Measurements from ENCODE around the gene SLC50A1.
A peak's percentile ranks its signal among the peaks of the same experiment; 100 is the strongest.

SLC50A1 gene

GRCh38 chr1:155092131-155092530 is 43.5 kb upstream of the SLC50A1 start:
- 0 out of 2 replicates have a peak, but pooled peaks have one; percentile 15 for TF ChIP-seq TAF1 (IDR thresholded peaks at IDR 0.05; ENCODE audit: low read depth)
- TF ChIP-seq ZBTB7A (IDR thresholded peaks at IDR 0.05; ENCODE audit: low read depth): no peak

- TF ChIP-seq TEAD4 (IDR thresholded peaks at IDR 0.05) (no peak), EP300 (IDR thresholded peaks at IDR 0.05; ENCODE audit: borderline replicate concordance) (no peak), ZBTB7A (IDR thresholded peaks at IDR 0.05; ENCODE audit: low read depth) (no peak), FOXM1 (IDR thresholded peaks at IDR 0.05; ENCODE audit: borderline replicate concordance, low read depth) (no peak), CEBPB (IDR thresholded peaks at IDR 0.05) (no peak), TCF12 (IDR thresholded peaks at IDR 0.05; ENCODE audit: low read depth) (no peak), NFIC (IDR thresholded peaks at IDR 0.05) (no peak), RAD21 (IDR thresholded peaks at IDR 0.05; ENCODE audit: low read depth) (no peak), MAX (IDR thresholded peaks at IDR 0.05) (no peak), USF1 (IDR thresholded peaks at IDR 0.05) (no peak), CREB1 (IDR thresholded peaks at IDR 0.05; ENCODE audit: low read depth) (no peak), YY1 (IDR thresholded peaks at IDR 0.05; ENCODE audit: low read depth) (no peak), REST (IDR thresholded peaks at IDR 0.05; ENCODE audit: low read depth) (no peak), EGR1 (IDR thresholded peaks at IDR 0.05) (no peak), TAF1 (IDR thresholded peaks at IDR 0.05; ENCODE audit: low read depth) (no peak)
Measured at GRCh38 chr1:155092641-155093040, 43.0 kb upstream of the SLC50A1 start.

- TF ChIP-seq YY1 (IDR thresholded peaks at IDR 0.05; ENCODE audit: low read depth): no peak
- TF ChIP-seq TAF1 (IDR thresholded peaks at IDR 0.05; ENCODE audit: low read depth): no peak
- 0 out of 2 replicates have a peak, but pooled peaks have one; percentile 27 for TF ChIP-seq NFIC (IDR thresholded peaks at IDR 0.05)
- peak; percentile 67 for TF ChIP-seq RAD21 (IDR thresholded peaks at IDR 0.05; ENCODE audit: low read depth)
- TF ChIP-seq TEAD4 (IDR thresholded peaks at IDR 0.05): no peak
- no peak for TF ChIP-seq MAX (IDR thresholded peaks at IDR 0.05)
- TF ChIP-seq USF1 (IDR thresholded peaks at IDR 0.05): no peak
- TF ChIP-seq CEBPB (IDR thresholded peaks at IDR 0.05): no peak
- TF ChIP-seq TCF12 (IDR thresholded peaks at IDR 0.05; ENCODE audit: low read depth): no peak
Measured at GRCh38 chr1:155093911-155094621, 41.6 kb upstream of the SLC50A1 start.

- no peak for TF ChIP-seq REST (IDR thresholded peaks at IDR 0.05; ENCODE audit: low read depth)
- no peak for TF ChIP-seq TCF12 (IDR thresholded peaks at IDR 0.05; ENCODE audit: low read depth)
- no peak for TF ChIP-seq FOXM1 (IDR thresholded peaks at IDR 0.05; ENCODE audit: borderline replicate concordance, low read depth)
- TF ChIP-seq TAF1 (IDR thresholded peaks at IDR 0.05; ENCODE audit: low read depth): no peak
- TF ChIP-seq CEBPB (IDR thresholded peaks at IDR 0.05): no peak
- TF ChIP-seq ZBTB7A (IDR thresholded peaks at IDR 0.05; ENCODE audit: low read depth): no peak
- no peak for TF ChIP-seq EGR1 (IDR thresholded peaks at IDR 0.05)
- no peak for TF ChIP-seq YY1 (IDR thresholded peaks at IDR 0.05; ENCODE audit: low read depth)
- TF ChIP-seq NFIC (IDR thresholded peaks at IDR 0.05): no peak
- TF ChIP-seq TEAD4 (IDR thresholded peaks at IDR 0.05): no peak
- no peak for TF ChIP-seq MAX (IDR thresholded peaks at IDR 0.05)
- no peak for TF ChIP-seq CREB1 (IDR thresholded peaks at IDR 0.05; ENCODE audit: low read depth)
- TF ChIP-seq EP300 (IDR thresholded peaks at IDR 0.05; ENCODE audit: borderline replicate concordance): no peak
Measured at GRCh38 chr1:155094622-155094948, 41.1 kb upstream of the SLC50A1 start.

- TF ChIP-seq TAF1 (IDR thresholded peaks at IDR 0.05; ENCODE audit: low read depth) (no peak), REST (IDR thresholded peaks at IDR 0.05; ENCODE audit: low read depth) (no peak), TCF12 (IDR thresholded peaks at IDR 0.05; ENCODE audit: low read depth) (no peak), TEAD4 (IDR thresholded peaks at IDR 0.05) (no peak), CREB1 (IDR thresholded peaks at IDR 0.05; ENCODE audit: low read depth) (no peak), EGR1 (IDR thresholded peaks at IDR 0.05) (no peak), FOXM1 (IDR thresholded peaks at IDR 0.05; ENCODE audit: borderline replicate concordance, low read depth) (no peak), NFIC (IDR thresholded peaks at IDR 0.05) (no peak), RAD21 (IDR thresholded peaks at IDR 0.05; ENCODE audit: low read depth) (no peak), EP300 (IDR thresholded peaks at IDR 0.05; ENCODE audit: borderline replicate concordance) (no peak), MAX (IDR thresholded peaks at IDR 0.05) (no peak), USF1 (IDR thresholded peaks at IDR 0.05) (no peak), ZBTB7A (IDR thresholded peaks at IDR 0.05; ENCODE audit: low read depth) (no peak), YY1 (IDR thresholded peaks at IDR 0.05; ENCODE audit: low read depth) (no peak), CEBPB (IDR thresholded peaks at IDR 0.05) (no peak)
Measured at GRCh38 chr1:155099331-155099730, 36.3 kb upstream of the SLC50A1 start.
